ENCODE measurements around the gene CAVIN2.
"Not testable (repeated sequence)": the region's sequence is repeated elsewhere in the genome, so short reads cannot be mapped to it uniquely, and the experiment has no call there.

CAVIN2 gene

DNA sequence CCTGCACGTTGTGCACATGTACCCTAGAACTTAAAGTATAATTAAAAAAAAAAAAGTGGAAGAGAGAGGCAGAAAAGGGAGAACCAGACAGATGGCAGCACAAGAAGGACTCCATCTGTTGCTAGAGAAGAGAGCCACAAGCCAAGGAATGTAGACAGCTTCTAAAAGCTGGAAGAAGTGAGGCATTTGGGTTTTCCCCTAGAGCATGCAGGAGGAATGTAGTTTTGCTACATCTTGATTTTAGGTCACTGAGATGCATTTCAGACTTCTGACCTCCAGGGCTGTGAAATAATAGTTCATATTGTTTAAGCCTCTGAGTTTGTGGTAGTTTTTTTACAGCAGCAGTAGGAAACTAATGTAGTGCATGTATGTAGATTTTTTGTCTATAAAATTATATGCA is 46.0 kb downstream of the CAVIN2 start:
- no peak for DNase-seq (ENCODE audit: low read depth in 3 of 3)

DNA sequence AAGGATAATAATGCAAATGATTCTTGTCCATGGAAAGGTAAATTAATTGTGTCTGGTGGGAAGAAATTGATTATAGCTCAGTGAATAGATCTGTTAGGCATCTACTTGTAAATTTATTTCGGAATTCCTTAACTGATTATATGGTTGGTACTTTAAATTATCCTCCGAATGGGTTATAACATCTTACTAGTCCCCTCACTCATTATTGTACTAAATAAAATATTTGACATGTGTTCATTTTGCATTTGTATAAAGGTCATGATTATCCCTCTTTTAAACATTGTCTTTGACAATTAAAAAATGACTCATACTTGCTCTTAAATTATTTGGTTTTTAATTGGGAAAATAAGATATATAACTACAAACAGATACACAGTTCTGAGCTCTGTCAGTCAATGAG is 47.4 kb downstream of the CAVIN2 start:
- DNase-seq (ENCODE audit: low read depth in 3 of 3) = no peak

DNA sequence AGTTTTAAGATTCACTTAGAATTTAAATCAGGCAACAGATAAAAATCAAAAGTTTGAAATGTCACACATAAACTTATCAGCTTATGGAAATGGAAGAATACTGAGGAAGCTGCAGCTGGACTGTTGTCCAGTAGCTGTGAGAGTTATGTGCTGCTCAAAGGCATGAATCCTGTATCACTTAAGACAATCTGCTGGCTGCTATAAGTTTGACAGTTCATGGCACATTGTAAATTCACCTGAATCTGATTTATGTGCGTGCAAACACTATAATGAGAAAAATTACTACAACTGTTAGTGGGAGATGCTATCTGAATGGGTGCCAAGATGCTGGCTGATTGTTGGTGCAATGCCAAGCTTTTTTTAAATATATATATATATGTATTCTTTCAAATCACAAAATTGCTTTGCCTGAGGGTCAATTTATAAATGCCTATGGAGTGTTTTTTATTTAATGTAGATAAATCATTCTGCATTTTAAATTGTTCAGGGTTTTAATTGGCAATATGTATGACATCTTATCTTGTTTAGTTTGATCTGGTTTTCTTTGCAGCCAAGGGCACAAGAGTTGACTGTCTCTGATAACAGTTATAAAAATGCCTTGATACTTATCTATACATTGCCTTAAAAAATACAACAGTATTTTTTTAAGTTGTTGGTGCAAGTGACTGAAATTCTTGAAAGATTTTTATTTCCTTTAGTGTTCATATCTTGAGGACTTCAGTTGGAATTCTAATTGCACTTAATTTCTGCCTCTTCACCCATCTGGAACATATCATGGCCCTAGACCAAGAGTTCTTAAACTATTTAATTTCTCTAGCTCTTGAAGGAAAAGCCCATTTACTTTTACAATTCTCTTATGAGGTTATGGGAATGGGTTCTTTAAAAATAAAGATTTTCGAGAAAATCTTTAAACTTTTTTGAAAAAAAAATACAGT is 48.7 kb downstream of the CAVIN2 start:
- no peak for DNase-seq (ENCODE audit: low read depth in 3 of 3)

DNA sequence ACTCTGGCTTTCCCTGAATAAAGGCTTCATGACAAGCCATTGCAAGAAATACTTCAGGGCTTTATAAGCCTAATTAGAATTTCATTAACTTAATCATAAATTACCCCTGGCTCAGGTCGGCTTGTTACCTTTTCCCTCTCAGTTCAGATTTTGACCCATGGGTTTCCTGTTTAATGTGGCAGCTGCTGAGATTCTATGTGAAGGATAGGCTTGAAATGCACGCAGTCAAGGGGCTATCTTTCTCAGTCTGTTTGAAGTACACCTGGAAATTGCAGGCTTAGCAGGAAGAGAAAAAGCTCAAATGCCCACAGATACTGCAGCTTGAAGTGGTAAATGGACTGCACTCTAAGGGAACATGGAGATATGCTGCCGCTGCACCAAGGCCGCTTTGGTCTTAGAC is 49.4 kb downstream of the CAVIN2 start:
- no peak for DNase-seq (ENCODE audit: low read depth in 3 of 3)

DNA sequence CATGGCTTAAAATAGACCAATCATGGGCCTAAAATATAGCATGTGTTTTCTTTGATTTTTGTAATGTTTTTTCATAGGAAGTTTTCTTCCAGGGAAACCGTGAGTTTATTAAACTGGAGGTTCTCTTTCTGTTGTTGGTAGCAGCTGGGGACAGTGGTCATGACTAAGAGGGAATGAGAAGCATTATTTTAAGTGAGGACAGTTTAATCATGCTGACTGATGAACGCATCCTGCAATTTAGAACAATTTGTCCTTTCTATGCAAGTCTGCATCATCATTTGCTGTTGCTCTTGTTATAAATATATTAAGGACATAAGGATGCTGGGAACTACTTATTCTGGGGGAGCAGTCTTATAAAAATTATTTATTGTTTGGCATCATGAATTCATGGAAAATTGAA is 51.2 kb downstream of the CAVIN2 start:
- no peak for DNase-seq (ENCODE audit: low read depth in 3 of 3)

DNA sequence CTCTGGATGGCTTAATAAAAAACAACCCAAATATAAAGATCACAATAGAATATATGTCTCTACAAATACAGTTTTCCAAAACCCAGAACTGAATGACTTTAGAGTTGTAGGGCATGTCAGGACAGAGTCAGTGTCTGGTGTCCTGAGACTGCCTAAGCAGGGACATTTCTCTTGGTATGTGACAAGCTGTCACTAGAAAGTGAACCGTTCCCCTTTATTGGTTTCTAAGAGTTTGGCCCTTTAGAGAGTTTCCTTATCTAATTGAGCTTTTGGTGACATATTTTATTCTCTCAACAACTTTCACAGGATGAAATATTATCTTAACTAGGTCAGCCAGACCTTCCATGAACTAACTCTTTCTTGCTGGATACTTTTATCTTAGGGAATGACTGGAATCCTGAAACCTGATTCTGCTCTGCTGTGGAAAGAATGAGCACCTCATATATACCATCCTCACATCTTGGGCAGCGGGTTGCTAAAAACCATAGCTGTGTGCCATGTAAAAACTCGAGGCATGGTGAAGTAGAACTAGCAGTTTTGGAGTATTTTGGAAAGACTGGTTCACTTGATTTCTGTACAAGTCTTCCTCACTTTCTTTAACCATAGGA is 54.8 kb downstream of the CAVIN2 start:
- no peak for DNase-seq (ENCODE audit: low read depth in 3 of 3)

DNA sequence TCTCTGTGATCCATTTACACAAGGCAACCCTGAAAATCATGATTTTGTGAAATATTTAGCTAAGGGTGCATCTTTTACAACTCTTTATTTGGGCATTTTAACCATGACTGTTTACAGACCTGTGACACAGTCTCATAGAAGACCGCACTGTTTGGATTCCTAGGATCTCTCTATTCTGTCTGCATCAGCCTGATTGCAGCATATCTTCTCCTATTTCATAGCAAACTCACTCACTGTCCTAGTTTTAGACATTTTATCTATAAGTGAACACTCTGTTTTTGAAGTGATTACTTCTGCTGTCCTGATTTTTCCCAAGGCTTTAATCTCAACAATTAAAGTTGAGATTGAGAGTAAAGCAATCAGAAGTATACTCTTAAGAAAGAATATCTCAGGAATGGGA is 56.2 kb downstream of the CAVIN2 start:
- no peak for DNase-seq (ENCODE audit: low read depth in 3 of 3)

DNA sequence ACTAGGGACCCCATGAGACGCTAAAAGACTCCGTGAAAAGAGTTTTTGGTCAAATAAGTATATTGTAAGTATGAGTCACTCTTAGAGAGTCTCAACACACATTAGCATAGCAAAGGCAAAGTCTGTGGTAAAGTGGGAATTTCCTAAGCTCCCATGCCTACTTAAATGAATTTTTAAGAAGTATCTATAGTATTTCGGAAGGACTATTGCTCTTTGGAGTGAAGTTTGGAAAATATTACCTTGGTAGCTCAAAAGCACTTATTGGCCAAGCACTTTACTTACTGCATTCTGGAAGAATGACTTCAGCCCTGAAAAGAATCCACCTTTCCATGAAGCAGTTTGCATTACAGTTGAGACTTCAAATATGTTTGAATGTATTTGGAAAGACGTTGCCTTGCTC is 57.1 kb downstream of the CAVIN2 start:
- DNase-seq (ENCODE audit: low read depth in 3 of 3) = no peak

DNA sequence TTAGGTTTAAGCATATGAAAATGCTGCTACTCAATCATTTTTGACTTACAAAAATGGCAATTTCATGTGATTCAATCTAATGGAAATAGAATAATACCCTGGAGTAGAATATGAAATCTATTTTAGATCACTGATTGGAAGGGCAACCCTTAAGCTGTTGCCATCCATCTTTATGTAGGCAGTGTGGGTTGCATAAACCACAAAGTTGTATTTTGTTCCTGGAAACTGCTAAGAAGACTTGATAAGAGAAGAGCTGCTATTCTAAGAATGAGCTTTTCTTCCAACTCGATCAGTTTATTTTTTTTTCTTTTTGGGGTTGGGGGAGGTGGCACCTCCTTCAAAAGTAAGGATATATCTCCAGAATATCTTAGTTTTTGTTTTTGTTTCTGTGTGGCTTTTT is 60.2 kb downstream of the CAVIN2 start:
- no peak for DNase-seq (ENCODE audit: low read depth in 3 of 3)

DNA sequence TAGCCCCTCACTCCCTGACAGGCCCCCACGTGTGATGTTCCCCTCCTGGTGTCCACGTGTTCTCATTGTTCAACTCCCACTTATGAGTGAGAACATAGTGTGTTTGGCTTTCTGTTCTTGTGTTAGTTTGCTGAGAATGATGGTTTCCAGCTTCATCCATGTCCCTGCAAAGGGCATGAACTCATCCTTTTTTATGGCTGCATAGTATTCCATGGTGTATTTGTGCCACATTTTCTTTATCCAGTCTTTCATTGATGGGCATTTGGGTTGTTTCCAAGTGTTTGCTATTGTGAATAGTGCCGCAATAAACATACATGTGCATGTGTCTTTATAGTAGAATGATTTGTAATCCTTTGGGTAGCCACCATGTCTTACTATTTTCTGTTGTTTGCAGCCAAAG is 61.2 kb downstream of the CAVIN2 start:
- DNase-seq (ENCODE audit: low read depth in 3 of 3) = not testable (repeated sequence)

Measured in stimulated activated CD4-positive, alpha-beta T cell treated with anti-CD3 and anti-CD28 coated beads, TNF-alpha, amount 100 ng/mL, for 4 hours (primary cell).